Pulmonary artery endothelial cell (primary cell): ENCODE results near the gene DIP2B. TPM values are rescaled to one million over a fixed set of nuclear protein-coding genes. Genes with fewer than 3 reads are reported as not detected.

Experiments used
- DNase-seq: peaks from one replicate; pipeline ENCODE4 v3.0.0-alpha.2; 2011; ENCODE audit warnings: low read depth, low spot score
- total RNA-seq: library from RNA; depleted of rRNA; stranded (reverse); fragments of >200 nt; gene quantifications from 2 replicates; pipeline ENCODE4 v1.2.3, GENCODE V29; 2014

Gene DIP2B
- total RNA-seq, 1 donor from 2014 or later, result 29.6 TPM

- no peak for DNase-seq
Observed at GRCh38 chr12:50725011-50725942, 220.5 kb downstream of the DIP2B start.

DNA sequence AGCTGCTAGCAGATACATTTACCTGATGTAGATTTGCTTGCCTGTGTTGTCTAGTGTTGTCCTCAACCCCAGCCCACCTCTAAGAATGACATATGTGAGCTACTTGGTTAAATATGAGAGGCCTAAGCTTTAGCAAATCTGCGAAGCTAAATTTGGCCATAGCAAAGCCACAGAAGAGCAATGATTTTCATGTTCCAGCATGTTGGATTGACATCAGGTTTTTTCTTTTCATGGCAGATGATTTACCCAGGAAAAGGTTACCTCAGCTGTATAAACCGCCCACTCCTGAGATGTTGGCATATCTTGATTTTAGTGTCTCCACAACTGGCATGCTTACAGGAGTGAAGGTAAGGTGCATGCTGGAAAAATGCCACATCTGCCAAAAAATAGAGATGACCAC, 222.7 kb downstream of the DIP2B start:
- no peak for DNase-seq

- no peak for DNase-seq
Observed at GRCh38 chr12:50728417-50728816, 223.6 kb downstream of the DIP2B start.

DNA sequence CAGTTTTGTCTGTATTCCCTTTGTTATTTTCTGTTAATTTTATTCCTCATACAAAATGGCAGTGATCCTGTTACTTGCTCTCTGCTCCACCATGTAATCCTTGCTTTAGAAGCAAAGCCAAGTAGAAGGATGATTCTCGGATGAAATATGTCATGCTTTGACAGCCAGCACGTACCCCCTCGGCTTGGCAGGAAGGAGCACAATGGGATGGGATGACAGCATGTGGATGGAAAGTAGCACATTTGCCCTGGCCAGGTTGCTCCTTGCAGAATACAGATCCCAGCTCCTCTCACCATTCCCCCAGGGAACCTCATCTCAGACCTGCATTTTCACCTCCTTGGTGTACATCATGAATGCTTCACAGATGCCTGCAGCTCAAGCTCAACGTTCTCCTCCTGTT, 224.1 kb downstream of the DIP2B start:
- DNase-seq, result no peak

DNA sequence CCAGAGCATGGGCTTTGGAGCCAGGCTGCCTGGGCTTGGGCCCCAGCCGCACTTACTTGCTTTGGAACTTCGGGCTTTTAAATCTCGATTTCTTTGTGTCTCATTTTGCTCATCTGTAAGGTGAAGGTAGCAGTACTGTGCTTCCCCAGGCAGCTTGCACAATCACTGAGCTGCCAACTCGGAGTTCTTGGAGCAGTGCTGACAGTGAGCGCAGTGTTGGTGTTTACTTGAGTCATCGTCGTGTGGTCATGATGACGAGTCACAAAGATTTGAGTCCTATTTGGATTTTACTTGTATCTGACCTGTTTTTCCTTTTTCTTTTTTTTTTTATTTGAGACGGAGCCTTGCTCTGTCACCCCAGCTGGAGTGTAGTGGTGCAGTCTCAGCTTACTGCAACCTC, 227.8 kb downstream of the DIP2B start:
- DNase-seq, result no peak

DNA sequence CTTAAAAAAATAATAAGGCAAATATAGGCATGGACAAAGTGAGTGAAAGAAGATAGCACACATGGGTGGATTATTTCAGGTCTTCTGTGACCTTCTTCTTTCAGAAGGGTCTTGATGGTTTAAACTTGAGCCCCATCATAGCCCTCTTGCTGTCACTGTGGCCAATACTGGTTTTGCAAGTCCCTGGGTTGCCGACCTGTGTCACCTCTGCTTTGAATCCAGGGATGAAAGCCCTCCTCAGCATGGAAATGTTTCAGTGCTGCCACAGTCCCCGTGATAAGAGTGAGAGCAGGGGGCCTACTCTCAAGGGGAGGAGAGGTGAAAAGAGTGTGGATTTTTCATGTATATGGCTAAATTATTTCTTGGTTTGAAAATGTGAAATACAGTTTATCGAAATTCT, 228.9 kb downstream of the DIP2B start:
- no peak for DNase-seq

DNA sequence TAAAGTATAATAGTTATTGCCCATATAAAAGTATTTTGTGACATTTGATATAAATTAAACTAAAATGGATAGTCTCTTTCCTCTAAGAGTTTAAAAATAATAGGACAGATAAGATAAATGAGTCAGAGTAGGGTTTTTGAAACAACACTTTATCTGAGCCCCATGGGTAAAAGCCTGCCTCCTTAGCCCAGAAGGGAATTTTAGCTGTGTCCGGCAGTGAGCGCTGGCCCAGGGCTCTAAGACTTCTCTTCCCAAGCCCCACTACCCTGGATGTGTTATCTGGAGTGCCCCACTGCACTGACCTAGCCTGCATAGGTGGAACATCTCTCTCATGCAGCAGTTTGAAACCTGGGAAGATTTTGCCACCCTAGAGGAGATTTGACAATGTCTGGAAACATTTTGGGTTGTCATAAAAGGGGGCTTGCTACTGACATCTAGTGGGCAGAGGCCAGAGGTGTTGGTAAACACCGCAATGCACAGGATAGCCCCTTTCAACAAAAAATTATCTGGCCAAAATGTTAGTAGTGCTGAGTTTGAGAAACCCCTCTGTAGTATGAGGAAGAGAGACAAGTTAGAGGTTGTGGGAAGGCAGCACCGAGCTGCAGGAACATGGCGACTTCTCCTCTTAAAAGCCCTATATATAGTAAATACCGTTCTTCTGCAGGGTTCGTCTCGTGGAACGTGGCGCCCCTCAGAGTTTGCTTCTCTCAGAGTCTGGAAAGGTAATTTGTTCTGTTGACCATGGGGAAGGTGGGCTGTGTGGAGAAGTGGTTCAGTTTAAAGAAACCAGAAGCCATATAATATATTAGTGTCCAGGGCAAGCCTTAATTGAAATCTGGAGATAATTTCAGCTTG, 229.9 kb downstream of the DIP2B start:
- no peak for DNase-seq

DNA sequence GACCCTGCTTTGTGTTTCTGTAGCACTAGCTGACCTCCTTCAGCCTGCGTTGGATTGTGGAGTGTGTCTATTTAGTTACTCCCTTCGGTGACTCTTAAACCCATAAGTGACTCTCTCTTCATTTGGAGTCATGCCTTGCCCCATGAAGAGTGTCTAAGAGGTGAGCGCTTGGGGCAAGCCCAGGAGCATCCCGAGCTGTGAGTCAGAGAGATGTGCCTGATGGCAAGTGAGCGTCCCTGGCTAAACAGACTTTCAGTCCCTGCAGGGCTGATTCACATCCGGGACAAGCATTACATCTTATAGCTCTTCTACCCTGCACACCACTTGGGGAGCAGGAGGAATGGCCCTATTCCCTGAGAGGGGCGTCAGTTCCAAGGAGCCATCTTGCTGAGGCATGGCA, 234.8 kb downstream of the DIP2B start:
- DNase-seq, result no peak

DNA sequence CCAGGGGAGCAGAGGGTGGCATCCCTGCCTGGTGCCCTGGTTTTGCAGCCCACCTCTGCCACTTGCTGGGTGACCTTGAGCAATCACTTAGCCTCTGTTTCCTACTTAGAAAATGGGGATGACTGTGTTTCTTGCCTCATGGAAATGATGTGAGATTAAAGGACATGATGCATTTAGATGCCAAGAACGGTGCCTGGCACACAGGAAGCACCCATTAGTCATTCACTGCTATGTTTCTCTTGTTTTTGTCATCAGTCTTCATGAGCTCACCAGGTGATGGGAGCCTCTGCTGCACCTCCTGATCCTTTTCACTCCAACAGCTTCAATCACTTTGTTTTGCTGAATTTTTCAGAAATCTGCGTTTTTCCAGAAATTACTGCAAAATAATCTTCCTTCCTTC, 235.5 kb downstream of the DIP2B start:
- no peak for DNase-seq

DNA sequence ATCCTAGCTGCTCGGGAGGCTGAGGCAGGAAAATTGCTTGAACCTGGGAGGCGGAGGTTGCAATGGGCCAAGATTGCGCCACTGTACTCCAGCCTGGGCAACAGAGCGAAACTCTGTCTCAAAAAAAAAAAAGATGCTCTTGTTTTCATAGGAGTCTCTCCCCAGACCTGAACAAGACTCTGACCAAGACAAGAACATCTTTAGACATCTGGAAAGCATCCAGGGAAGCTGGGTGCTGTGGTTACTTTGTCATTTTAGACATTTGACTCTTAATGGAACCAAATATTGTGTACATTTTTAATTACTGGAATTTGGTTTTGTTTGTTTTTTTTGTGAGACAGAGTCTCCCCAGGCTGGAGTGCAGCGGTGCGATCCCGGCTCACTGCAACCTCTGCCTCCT, 238.0 kb downstream of the DIP2B start:
- no peak for DNase-seq

- DNase-seq, result no peak
Observed at GRCh38 chr12:50745861-50746260, 241.1 kb downstream of the DIP2B start.

- no peak for DNase-seq
Observed at GRCh38 chr12:50746431-50746830, 241.6 kb downstream of the DIP2B start.

GRCh38 chr12:50747817-50748216, 243.0 kb downstream of the DIP2B start:
- DNase-seq, result no peak

DNA sequence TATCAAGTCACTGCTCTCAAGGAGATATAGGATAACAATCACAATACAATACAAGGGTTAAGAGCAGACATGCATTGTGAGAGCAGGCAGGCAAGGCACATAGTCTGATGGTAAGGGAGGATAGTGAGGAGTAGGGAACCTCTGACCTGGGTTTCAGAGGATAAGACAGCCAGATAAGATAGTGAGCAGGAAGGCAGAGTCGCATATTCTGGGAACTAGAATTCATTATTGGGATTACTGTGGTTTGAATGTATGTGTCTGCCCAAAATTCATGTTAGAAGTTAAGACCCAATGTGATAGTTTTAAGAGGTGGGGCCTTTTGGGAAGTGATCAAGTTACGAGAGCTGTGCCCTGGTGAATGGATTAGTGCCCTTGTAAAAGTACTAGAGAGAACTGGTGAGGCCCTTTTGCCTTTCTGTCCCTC, 244.7 kb downstream of the DIP2B start:
- DNase-seq, result no peak

DNA sequence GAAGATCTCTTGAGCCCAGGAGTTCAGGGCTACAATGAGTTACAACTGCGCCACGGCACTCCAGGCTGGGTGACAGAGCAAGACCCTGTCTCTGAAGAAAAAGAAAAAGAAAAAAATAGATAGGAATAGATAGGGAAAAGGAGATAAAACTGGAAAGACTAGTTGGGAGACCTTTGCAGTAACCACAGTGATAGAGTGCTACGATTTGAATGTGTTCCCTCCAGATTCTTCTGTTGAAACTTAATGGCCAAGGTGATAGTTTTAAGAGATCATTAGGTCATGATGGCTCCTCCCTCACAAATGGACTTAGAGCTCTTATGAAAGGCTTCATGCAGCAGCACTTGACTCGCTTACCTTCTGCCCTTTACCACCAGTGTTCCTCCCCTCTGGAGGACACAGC, 245.6 kb downstream of the DIP2B start:
- DNase-seq, result no peak

- DNase-seq, result no peak
Observed at GRCh38 chr12:50751948-50752721, 247.3 kb downstream of the DIP2B start.

DNA sequence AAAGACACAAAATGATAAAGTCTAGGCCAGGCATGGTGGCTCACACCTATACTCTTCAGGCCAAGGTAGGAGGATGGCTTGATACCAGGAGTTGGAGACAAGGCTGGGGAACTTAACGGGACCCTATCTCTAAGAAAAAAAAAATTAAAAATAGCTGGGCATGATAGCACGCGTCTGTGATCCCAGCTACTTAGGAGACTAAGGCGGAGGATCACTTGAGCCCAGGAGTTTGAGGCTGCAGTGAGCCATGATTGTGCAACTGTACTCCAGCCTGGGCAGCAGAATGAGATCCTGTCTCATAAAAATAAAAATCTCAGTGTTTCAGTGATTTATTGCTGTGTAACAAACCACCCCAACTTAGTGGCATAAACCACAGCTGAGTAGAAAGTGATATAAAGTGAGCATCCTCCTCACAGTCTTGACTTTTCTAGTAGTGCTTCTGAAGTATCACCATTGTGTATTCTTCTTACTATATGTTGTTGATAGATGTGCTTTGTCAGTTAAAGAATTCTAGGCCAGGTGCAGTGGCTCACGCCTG, 248.5 kb downstream of the DIP2B start:
- DNase-seq, result no peak

DNA sequence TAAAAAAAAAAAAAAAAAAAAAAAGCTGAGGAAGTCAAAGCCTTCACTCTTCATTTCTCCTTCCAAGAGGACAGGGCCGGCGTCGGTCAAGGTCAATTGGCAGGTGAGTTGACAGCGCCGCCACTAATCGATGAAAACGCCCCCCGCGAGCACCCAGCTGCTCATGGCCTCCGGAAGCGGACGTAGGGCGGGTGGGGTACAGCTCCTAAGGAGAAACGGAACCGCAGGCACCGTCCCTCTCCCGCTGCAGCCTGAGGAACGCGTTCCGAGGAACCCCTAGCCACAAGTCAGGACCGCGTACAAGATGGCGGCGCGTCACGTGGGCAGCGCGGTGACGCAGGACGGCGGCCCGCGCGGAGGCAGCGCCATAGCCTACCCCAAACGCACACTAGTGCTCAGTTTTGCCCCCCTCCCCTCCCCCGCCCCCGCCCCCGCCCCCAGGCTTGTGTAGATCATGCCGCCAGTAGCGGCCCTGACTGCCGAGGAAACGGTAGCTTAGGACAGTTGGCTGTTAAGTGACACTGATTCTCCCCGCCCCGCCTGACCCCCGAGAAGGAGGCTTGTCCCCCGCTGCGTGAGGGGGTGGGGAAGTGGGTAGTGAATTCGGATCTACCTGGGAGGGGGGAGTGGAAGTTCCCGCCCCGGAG, 259.0 kb downstream of the DIP2B start, which contains the start of gene ATF1:
Gene ATF1 (plus strand): TSS at position 463 of the 647 bp plus-strand sequence. CDS start 16,045 bp downstream, outside the sequence.
- DNase-seq, result peak; percentile 71

GRCh38 chr12:50764286-50765094, 259.7 kb downstream of the DIP2B start:
- no peak for DNase-seq
